Effector memory CD8-positive, alpha-beta T cell (primary cell): ENCODE results near the gene EMP2.

ENCODE experiments used
- ATAC-seq: fragments of 150-1000 bp; cut with Tn5 transposase; replicated peaks from 2 replicates; pipeline ENCODE4 v1.10.0; 2021; ENCODE audit warnings: mild to moderate bottlenecking, moderate library complexity
- DNase-seq, 3 experiments: peaks; one replicate each; pipeline ENCODE4 v3.0.0; 2021
- H3K27ac Mint-ChIP-seq, 2 donors: one replicate each; pipeline ENCODE4 v1.8.0; 2022; ENCODE audit warnings: mild to moderate bottlenecking in 2 of 2, mixed read lengths in 2 of 2, moderate library complexity in 2 of 2
- H3K27me3 Mint-ChIP-seq, 2 donors: one replicate each; pipeline ENCODE4 v1.8.0; 2022; ENCODE audit warnings: mixed read lengths in 2 of 2
- H3K36me3 Mint-ChIP-seq: one replicate; pipeline ENCODE4 v1.8.0; 2022; ENCODE audit warnings: mild to moderate bottlenecking, moderate library complexity, mixed read lengths; ENCODE audit not compliant: insufficient read depth
- H3K4me1 Mint-ChIP-seq, 2 donors: one replicate each; pipeline ENCODE4 v1.8.0; 2022; ENCODE audit warnings: low read depth in 2 of 2, mixed read lengths in 2 of 2
- H3K4me3 Mint-ChIP-seq, 2 donors: one replicate each; pipeline ENCODE4 v1.8.0; 2022; ENCODE audit warnings: mild to moderate bottlenecking in 2 of 2, mixed read lengths in 2 of 2, moderate library complexity in 2 of 2
- H3K9me3 Mint-ChIP-seq, 2 donors: one replicate each; pipeline ENCODE4 v1.8.0; 2022; ENCODE audit warnings: mixed read lengths in 2 of 2

Gene EMP2

DNA sequence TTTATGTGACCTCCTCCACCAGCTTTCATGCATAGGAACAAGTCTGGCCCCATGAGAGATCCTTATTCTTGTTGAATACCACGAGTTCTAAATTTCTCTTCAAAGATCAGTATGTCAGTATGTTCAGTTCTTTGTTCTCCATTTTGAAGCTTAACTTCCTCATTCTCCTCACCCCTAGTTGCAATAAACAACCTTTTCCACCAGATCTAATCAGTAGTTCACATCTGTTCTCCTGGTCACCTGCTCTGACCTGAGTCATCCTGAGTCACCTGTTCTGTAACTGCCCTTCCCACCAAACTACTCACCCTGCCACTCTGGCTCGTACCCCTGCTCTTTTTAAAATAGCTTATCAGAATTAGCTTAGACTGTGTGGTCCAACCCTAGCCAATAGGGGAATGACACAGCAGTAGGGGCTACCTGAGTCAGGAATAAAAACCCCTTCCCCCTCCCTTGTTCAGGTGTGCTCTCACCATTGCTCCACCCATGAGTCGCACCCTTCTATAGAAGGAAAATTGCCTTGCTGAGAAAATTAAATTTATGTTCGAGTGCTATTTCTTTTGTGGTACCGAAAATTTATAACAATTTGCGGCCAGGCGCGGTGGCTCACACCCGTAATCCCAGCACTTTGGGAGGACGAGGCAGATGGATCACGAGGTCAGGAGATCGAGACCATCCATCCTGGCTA lies 94.6 kb downstream of the EMP2 start:
- Mint-ChIP-seq H3K27ac (no peak overlapping the region), H3K36me3 (peaks cover 10% of the 10 kb centered on the region), H3K4me3 (no peak overlapping the region), H3K27me3 (no peaks in the 10 kb centered on the region), H3K4me1 (no peaks in the 10 kb centered on the region), H3K9me3 (peaks cover 9% of the 10 kb centered on the region in 2 donors)
- ATAC-seq, result no peak
- no peak for DNase-seq

DNA sequence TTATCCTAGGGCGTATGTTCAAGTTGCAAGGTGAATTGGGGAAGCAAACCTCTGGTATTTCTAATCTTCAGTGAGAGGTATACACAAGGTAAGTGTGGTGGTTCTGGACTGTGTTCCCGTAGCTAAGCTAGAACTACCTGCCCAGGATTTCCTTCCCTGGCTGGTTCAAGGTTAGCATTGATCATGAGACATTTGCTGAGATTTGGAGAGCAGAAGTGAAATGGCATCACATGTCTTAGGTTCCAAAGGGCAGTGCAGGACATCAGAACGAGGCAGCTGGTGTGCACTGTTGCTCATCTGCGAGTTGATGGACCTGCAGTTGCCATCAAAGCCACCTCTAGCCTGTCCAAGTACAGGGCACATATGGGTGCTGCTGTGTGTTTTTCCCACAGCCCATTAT lies 95.2 kb downstream of the EMP2 start:
- ATAC-seq, result no peak
- Mint-ChIP-seq H3K9me3 (peaks cover 9 to 13% of the 10 kb centered on the region in 2 donors), H3K36me3 (peaks cover 11% of the 10 kb centered on the region), H3K4me3 (no peak overlapping the region), H3K4me1 (no peaks in the 10 kb centered on the region), H3K27ac (no peak overlapping the region), H3K27me3 (no peaks in the 10 kb centered on the region)
- no peak for DNase-seq

DNA sequence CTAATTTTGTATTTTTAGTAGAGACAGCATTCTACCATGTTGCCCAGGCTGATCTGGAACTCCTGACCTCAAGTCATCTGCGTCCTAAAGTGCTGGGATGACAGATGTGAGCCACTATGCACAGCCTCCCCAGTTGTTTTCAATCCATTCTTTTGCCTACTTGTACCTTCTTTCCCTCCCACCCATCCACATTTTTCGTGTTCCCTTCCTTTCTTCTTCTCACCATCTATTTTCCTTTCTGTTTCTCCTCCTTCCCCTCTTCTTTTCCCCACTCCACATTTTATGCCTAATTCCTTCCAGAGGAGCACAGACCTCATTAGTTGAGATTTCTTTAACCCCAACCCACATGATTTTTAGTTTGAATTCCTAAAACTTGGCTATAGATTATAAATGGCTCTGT lies 100.2 kb downstream of the EMP2 start:
- H3K9me3 Mint-ChIP-seq, result peaks cover 5 to 8% of the 10 kb centered on the region in 2 donors
- H3K27me3 Mint-ChIP-seq, result no peaks in the 10 kb centered on the region
- no peak for ATAC-seq
- peaks cover 22% of the 10 kb centered on the region for H3K36me3 Mint-ChIP-seq
- DNase-seq, result no peak
- no peaks in the 10 kb centered on the region for H3K4me1 Mint-ChIP-seq
- no peak overlapping the region for H3K4me3 Mint-ChIP-seq
- no peak overlapping the region for H3K27ac Mint-ChIP-seq
